Right lobe of liver (tissue), 6 donors: ENCODE measurements around the gene CDH4. TPM values are rescaled to one million over a fixed set of nuclear protein-coding genes. Genes with fewer than 3 reads are reported as not detected.

Source experiments
- ATAC-seq, 4 donors: fragments of 200-7000 bp; cut with Tn5 transposase; one replicate each; pipeline ENCODE4 v1.9.1; 2020; ENCODE audit warnings: mild to moderate bottlenecking in 4 of 4, moderate library complexity in 4 of 4
- DNase-seq, 3 donors: peaks; one replicate each; pipeline ENCODE4 v3.0.0-alpha.2; 2020
- H3K27ac ChIP-seq, 3 donors: fragments of 200-600 bp; one replicate each; pipeline ENCODE4 v1.8.0; 2022
- H3K27me3 ChIP-seq, 2 donors: fragments of 200-600 bp; one replicate each; pipeline ENCODE4 v1.8.0; 2022
- H3K36me3 ChIP-seq, 4 donors: fragments of 200-600 bp; sonication (generic) in 1 of 4; one replicate each; pipeline versions ENCODE4 v1.5.1 to v1.8.0; 2017 to 2022; ENCODE audit warnings: control low read depth in 1 of 4
- H3K4me1 ChIP-seq, 4 donors: fragments of 200-600 bp; sonication (generic) in 1 of 4; one replicate each; pipeline versions ENCODE4 v1.5.1 to v1.8.0; 2017 to 2022; ENCODE audit warnings: control low read depth in 1 of 4
- H3K4me3 ChIP-seq, 3 donors: fragments of 200-600 bp; one replicate each; pipeline ENCODE4 v1.8.0; 2022
- H3K9me3 ChIP-seq, 4 donors: fragments of 200-600 bp; sonication (generic) in 1 of 4; one replicate each; pipeline versions ENCODE4 v1.5.1 to v1.8.0; 2017 to 2022; ENCODE audit warnings: control low read depth in 1 of 4
- CTCF ChIP-seq, 4 donors: fragments of 200-600 bp in 3 of 4; fragments of 450-650 bp in 1 of 4; IDR thresholded peaks; one replicate each; pipeline versions ENCODE4 v1.5.1 to v1.8.0; 2016 to 2022; ENCODE audit warnings: antibody characterized with exemption in 4 of 4, mild to moderate bottlenecking in 2 of 4
- POLR2A ChIP-seq: fragments of 450-650 bp; IDR thresholded peaks from one replicate; pipeline ENCODE4 v1.6.1; 2017; ENCODE audit warnings: antibody characterized with exemption, mild to moderate bottlenecking
- WGBS: methylation state at CpG from one replicate; pipeline ENCODE4 v1.1.6; 2018; ENCODE audit warnings: low coverage, low lambda C conversion rate; ENCODE audit not compliant: insufficient coverage; ENCODE audit errors: missing lambda C conversion rate; 5-methylcytosine and 5-hydroxymethylcytosine counted together
- intact Hi-C, 2 donors: fragments of 100-400 bp; cut with DNase I; formaldehyde crosslinking; loops; one replicate each; pipeline versions ENCODE4 v1.11.2 to v1.14.1; 2022
- total RNA-seq, 6 experiments: library from RNA; depleted of rRNA in 2 of 6; stranded (reverse); fragments of >200 nt in 2 of 6; fragmentation: NEBNext Ultra II Directional in 3 of 6; extraction: Animal tissue kit (Norgen Biotek cat#: 25700) in 3 of 6; gene quantifications; one replicate each; pipeline versions ENCODE4 v1.1.0 to v1.2.4, GENCODE V29; 2016 to 2023
- donor health status: DM: no; HTN: yes; CAD: no.
- donor health status: DM: no; HTN: no; CAD: no.
- donor health status: DM: no; HTN: no; CAD: no.
- donor health status: DM: no; HTN: yes; CAD: no.
- donor health status: DM: no; HTN: yes; CAD: no.

Gene CDH4
- total RNA-seq, 6 experiments from 2014 or later, result 0.02 to 0.14 (median 0.09) TPM; not detected in 3

- ATAC-seq (no peak), DNase-seq (peak in 1 of 3 donors; percentile 18)
- no peak overlapping the region for H3K4me3 ChIP-seq
- H3K4me1 ChIP-seq, result no peaks in the 10 kb centered on the region
- H3K9me3 ChIP-seq, result no peaks in the 10 kb centered on the region
- H3K27ac ChIP-seq, result no peak overlapping the region
- H3K27me3 ChIP-seq, result no peaks in the 10 kb centered on the region
- no peaks in the 10 kb centered on the region for H3K36me3 ChIP-seq
- 56% methylated on average over 3 of the region's 8 CpGs for WGBS
- intact Hi-C loops, result no loop called here
- TF ChIP-seq POLR2A (no peak), CTCF (IDR thresholded peaks at IDR 0.05) (no peak)
Measured at GRCh38 chr20:61535956-61536355, 283.9 kb downstream of the CDH4 start.

GRCh38 chr20:61536671-61537070 is 284.6 kb downstream of the CDH4 start:
- TF ChIP-seq CTCF (IDR thresholded peaks at IDR 0.05) (no peak), POLR2A (no peak)
- DNase-seq, result no peak
- intact Hi-C loops, result no loop called here
- Histone ChIP-seq H3K4me1 (no peaks in the 10 kb centered on the region), H3K27ac (no peak overlapping the region), H3K9me3 (no peaks in the 10 kb centered on the region), H3K27me3 (no peaks in the 10 kb centered on the region), H3K4me3 (no peak overlapping the region), H3K36me3 (no peaks in the 10 kb centered on the region)
- WGBS, result 46% methylated on average over 4 of the region's 9 CpGs
- no peak for ATAC-seq

DNA sequence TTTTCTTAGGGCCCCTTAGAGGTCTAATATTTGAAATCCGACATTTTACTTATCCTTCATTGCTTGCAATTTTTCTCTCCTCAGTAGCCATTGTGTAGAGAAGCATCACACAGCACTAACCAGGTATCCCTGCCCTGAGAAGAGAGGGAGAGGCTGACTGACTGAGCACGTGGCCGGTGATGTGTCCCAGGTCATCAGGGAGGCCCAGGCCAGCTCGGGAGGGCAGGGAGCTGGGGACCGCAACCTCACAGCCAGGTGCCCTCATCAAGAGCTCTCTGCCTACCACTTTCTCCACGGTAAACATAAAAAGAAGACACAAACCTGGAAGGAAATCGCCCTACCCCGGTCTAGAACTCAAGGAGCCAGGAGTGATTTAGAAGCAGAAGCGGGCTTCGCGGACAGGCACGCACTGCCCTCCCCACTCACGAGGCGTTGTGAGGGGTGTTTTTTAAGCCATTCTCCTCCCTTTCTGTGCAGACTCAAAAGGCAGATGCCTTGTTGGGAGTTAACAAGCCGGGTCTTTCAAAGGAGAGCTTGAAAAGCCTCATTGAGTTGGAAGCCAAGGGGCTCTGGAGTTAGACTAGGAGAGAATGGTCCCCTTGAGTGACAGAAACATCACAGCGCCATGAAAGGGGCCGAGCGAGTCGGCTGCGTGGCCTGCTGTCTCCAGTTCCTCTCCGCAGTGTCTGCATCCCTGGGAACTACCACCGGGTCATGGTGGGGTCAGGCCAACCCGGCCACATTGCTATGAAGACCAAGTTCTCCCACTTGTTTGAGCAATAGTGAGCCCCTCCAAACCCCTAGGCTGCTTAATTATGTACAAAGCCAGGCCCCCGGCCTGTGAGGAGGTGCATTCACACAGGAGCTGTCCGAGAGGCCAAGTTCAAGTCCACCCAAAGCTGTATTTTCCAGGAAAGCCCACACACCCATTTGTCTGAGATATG is 285.4 kb downstream of the CDH4 start:
- ATAC-seq, result no peak
- no peaks in the 10 kb centered on the region for H3K27me3 ChIP-seq
- no peaks in the 10 kb centered on the region for H3K4me1 ChIP-seq
- no peaks in the 10 kb centered on the region for H3K36me3 ChIP-seq
- H3K27ac ChIP-seq, result no peak overlapping the region
- no peak for DNase-seq
- TF ChIP-seq CTCF (IDR thresholded peaks at IDR 0.05) (no peak), POLR2A (no peak)
- intact Hi-C loops, result no loop called here
- H3K4me3 ChIP-seq, result no peak overlapping the region
- 53% methylated on average over 16 of the region's 25 CpGs for WGBS
- no peaks in the 10 kb centered on the region for H3K9me3 ChIP-seq

DNA sequence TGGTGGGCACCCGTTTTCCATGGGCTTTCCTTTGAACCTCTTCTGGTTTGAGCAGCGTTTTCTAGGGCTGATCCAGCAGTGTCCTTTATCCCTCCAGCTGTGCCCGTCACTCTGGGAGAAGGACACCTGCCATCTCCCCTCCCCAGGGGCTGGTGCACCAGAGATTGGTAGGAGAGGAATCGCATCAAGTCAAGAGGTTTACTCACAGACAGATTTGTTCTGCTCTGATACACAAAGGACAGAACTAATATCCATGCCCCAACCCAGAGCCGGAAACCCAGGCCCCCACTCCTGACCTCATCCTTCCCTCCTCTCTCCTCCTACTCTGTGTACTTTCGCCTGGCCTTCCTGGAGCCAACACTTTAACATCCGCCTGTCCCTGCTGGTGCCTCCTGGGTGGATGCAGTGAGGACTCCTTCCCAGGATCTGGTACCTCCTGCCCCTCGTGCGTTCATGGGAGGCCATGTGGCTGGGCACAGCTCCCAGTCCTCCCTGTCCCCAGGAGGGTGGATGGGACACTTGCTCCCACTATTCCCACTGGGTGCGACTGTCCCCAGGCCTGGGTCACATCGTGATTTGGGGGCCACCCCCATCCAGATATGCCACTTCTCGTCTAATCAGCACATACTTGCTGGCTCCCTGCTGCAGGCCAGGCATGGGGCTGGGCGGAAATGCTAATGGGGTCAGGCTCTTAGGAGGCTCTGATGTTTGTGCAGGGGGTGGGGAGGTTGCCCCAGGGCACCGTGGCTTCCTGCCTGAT is 286.3 kb downstream of the CDH4 start:
- 53% methylated on average over 7 of the region's 14 CpGs for WGBS
- Histone ChIP-seq H3K4me1 (no peaks in the 10 kb centered on the region), H3K4me3 (no peak overlapping the region), H3K27me3 (no peaks in the 10 kb centered on the region), H3K27ac (no peak overlapping the region), H3K9me3 (no peaks in the 10 kb centered on the region), H3K36me3 (no peaks in the 10 kb centered on the region)
- TF ChIP-seq POLR2A (no peak), CTCF (IDR thresholded peaks at IDR 0.05) (no peak)
- ATAC-seq (no peak), DNase-seq (no peak)
- intact Hi-C loops, result no loop called here
